NCI-H510A treated with DMSO at 0.1 percent for 48 hours (cell line): ENCODE measurements around the gene CEP68.
"Not testable (repeated sequence)": the region's sequence is repeated elsewhere in the genome, so short reads cannot be mapped to it uniquely, and the experiment has no call there.

Source experiments
- DNase-seq: peaks from one replicate; lab custom pipeline; 2025; lab: John Stamatoyannopoulos, UW

The CEP68 gene

DNA sequence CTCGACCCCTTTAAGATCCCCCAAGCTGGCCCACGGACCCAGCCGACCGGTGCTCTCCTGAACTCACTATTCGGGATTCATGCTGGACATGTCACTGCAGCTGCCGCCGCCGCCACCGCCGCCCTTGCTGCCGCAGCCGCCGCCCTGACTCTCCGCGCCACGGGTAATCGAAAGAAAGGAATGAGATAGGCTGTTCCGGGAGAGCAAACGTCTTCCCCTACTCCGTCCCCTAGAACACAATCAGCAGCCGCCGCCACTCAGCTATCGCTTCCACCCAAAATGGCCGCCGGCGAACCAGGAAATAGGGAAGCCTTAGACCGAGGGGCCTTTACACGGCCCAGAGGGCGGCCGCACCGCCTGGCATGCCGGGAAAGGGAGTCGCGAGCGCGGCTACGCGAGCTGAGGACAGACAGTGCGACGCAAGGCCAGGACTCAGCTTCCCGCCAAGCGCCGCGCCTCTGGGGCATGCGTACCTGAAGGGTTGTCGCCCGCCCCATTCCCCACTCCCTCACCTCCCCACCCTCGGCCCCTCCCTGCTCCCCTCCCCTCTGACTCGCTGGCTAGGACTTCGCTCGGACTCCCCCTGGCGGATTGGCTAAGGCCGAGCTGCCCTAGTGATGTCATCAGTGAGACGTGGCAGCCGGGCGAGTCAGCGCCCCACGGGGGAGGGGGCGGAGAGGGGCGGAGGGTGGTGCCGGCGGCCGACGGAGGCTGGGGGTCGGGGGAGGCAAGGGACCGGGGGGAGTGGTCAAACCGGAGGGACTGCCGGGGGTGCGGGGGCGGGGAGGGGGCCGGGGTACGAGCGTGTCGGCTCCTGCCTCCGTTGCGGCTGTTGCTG, 73.8 kb downstream of the CEP68 start, which contains the start of gene RAB1A:
TSS of gene RAB1A (minus strand) at position 281 of the 838 bp plus-strand sequence. CDS start at position 90, 191 bp downstream.
- peak; percentile 97 for DNase-seq

DNA sequence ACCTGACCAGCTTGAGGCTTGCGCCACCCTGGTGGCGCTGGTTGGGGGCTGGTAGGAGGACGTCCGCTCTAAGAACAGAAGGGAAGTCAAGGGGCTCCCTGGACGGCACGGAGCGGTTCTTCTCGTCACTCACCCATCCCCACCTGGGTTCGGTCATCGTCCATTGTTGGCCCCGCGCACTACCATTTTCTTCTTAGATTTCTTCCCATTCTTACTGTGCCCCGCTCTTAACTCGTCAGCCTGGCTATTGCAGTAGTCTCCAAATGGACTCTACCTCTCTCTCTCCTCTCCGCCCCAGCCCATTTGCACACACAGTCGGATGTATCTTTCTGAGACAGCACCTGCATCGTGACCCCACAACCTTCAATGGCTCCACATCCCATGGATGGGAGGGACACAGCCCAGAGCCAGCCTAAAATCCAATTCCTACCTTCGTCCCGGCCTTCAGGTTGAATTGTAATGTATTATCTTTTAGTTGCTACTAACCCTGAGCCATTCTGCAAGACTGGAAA, 74.5 kb downstream of the CEP68 start:
- DNase-seq, result peak; percentile 64

DNA sequence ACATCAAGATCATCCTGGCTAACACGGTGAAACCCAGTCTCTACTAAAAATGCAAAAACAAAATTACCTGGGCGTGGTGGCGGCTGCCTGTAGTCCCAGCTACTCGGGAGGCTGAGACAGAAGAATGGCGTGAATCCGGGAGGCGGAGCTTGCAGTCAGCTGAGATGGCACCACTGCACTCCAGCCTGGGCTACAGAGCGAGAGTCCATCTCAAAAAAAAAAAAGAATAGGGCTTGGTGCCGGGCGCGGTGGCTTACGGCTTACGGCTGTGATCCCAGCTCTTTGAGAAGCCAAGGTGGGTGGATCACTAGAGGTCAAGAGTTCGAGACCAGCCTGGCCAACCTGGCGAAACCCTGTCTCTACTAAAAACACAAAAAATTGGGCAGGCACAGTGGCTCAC, 76.7 kb downstream of the CEP68 start:
- DNase-seq, result not testable (repeated sequence)

DNA sequence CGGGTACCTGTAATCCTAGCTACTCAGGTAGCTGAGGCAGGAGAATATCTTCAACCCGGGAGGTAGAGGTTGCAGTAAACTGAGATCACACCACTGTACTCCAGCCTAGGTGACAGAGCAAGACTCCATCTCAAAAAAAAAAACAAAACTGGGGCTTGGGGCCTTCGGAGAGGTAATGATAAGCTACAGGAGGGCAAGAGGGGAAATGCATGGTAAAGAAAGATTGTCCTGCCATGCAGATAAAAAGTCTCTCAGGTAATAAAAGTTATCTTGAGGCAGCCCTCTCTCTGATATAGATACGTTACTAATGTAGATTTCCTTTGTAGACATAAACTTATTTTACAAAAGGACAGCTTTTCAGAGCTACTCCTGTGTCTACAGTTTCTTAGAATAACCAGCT, 77.4 kb downstream of the CEP68 start:
- no peak for DNase-seq

DNA sequence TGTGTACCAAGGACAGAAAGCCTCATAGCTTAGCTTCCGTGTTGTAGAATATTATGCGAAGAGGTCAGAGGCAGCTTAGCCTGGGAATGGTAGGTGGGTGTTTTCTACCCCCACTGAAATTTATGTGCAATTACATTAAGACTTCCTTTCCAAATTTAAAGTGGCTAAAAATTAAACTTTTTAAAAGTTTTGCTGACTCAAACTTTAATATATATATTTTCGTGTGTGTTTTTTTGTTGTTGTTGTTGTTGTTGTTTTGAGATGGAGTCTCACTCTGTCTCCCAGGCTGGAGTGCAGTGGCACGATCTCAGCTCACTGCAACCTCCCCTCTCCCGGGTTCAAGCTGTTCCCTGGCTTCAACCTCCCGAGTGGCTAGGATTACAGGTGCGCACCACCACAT, 77.9 kb downstream of the CEP68 start:
- DNase-seq, result no peak

DNA sequence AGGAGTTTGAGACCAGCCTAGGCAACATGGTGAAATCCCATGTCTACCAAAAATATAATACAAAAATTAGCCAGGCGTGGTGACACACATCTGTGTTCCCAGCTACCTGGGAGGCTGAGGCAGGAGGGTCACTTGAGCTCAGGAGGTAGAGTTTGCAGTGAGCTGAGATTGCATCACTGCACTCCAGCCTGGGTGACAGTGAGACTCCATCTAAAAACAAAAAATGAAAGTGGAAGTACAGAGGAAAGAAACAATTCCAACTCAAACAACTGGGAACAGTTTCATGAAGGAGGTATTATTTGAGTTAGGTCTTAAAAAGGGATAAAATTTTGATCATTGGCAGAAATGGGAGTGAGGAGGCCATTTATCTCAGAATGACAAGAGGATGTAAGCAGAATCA, 80.0 kb downstream of the CEP68 start:
- DNase-seq, result no peak
